ENCODE results near the gene NPC1. TPM values are rescaled to one million over a fixed set of nuclear protein-coding genes. Genes with fewer than 3 reads are reported as not detected.
A peak's percentile ranks its signal among the peaks of the same experiment; 100 is the strongest.

Gene NPC1
- total and polyA plus RNA-seq, 3 experiments from 2014 or later = 33.9 to 40.9 (median 34.3) TPM

DNA sequence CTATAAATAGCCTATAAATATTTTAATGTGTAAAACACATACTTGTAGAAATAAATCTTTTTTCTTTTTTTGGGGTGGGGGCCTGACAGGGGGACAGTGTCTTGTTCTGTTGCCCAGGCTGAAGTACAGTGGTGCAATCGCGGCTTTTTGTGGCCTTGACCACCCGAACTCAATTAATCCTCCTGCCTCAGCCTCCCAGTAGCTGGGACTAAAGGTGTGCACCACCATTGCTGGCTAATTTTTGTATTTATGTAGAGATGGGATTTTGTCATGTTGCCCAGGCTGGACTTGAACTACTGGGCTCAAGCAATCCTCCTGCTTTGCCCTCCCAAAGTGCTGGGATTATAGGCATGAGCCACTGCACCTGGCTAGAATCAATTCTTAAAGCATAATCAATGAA lies 37.6 kb downstream of the NPC1 start:
- H3K27me3 Mint-ChIP-seq = peaks cover 0 to 1% of the 10 kb centered on the region in 2 donors
- Histone ChIP-seq H3K27me3 (ENCODE audit: insufficient read depth, low read length, poor library complexity, severe bottlenecking) (no peaks in the 10 kb centered on the region), H3K36me3 (ENCODE audit: insufficient read depth, low read length) (peaks cover 37% of the 10 kb centered on the region), H3K4me3 (ENCODE audit: low read length) (no peak overlapping the region), H3K4me1 (ENCODE audit: insufficient read depth, low read length) (no peaks in the 10 kb centered on the region), H3K9me3 (ENCODE audit: low read length) (no peaks in the 10 kb centered on the region), H3K27ac (ENCODE audit: low read depth, low read length) (no peak overlapping the region)
- H3K4me3 Mint-ChIP-seq = no peak overlapping the region
- H3K27ac Mint-ChIP-seq = peak overlapping the region in 2 of 8 donors; percentile 59 to 81
- H3K36me3 Mint-ChIP-seq = peaks cover 19 to 87% (median 29%) of the 10 kb centered on the region in 3 donors
- no peaks in the 10 kb centered on the region for H3K9me3 Mint-ChIP-seq
- H3K4me1 Mint-ChIP-seq = peaks cover 2 to 8% (median 4%) of the 10 kb centered on the region in 3 donors
- POLR2A ChIA-PET = no interaction called here
- no peak for DNase-seq
- CTCF ChIA-PET = interaction anchor here (1.4 kb wide), 1 partner anchor 74 kb away, joined by 3 read pairs; no protein-coding TSS in a partner anchor

DNA sequence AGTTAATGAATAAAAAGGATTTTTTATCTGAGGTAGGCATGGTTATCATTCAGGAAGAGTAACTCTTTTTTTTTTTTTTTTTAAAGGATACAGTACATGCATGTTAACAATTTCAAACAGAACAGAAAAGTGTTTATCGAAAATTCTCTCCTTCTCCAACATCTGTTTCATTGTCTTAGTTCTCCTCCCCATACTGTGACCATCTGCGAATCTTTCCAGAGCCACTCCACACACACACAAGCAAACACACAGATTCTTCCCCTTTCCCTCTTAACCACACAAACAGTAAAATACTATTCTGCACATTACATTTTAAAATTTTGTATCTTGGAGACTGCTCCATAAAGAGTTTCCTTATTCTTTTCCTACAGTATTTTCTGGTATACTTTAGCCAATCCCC lies 38.0 kb downstream of the NPC1 start:
- no peaks in the 10 kb centered on the region for H3K9me3 Mint-ChIP-seq
- H3K36me3 ChIP-seq (ENCODE audit: insufficient read depth, low read length) = peaks cover 33% of the 10 kb centered on the region
- H3K4me3 Mint-ChIP-seq = no peak overlapping the region
- no peak for DNase-seq
- no peak overlapping the region for H3K27ac ChIP-seq (ENCODE audit: low read depth, low read length)
- CTCF ChIA-PET = interaction anchor here (1.2 to 1.4 kb wide), 2 partner anchors 37 to 74 kb away, joined by 3 read pairs; no protein-coding TSS in a partner anchor
- no peak overlapping the region for H3K4me3 ChIP-seq (ENCODE audit: low read length)
- H3K4me1 ChIP-seq (ENCODE audit: insufficient read depth, low read length) = no peaks in the 10 kb centered on the region
- H3K4me1 Mint-ChIP-seq = peaks cover 2 to 8% (median 4%) of the 10 kb centered on the region in 3 donors
- H3K27ac Mint-ChIP-seq = peak overlapping the region in 4 of 8 donors; percentile 18 to 59 (median 56)
- POLR2A ChIA-PET = no interaction called here
- no peaks in the 10 kb centered on the region for H3K27me3 ChIP-seq (ENCODE audit: insufficient read depth, low read length, poor library complexity, severe bottlenecking)
- peaks cover 0 to 1% of the 10 kb centered on the region in 2 donors for H3K27me3 Mint-ChIP-seq
- H3K9me3 ChIP-seq (ENCODE audit: low read length) = no peaks in the 10 kb centered on the region
- H3K36me3 Mint-ChIP-seq = peaks cover 19 to 86% (median 30%) of the 10 kb centered on the region in 3 donors

DNA sequence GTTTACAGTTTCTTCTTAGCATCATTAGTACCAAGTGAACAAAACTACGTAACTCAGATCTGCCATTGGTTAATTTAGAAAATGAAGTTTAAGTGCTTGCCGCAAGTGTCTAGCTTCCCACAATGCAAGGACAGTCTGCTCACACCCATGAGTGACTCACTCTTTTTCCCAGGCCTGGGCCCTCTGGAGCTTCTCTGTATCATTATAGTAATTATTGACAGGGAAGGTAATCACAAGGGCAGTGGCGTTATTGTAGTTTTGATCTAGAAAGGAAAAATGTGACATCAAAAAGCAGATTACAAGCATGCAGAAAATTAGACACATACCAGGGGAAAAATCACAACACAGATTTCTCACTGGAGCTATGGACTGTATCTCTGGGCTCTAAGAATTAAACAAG lies 38.5 kb downstream of the NPC1 start:
- Mint-ChIP-seq H3K27me3 (peaks cover 0 to 1% of the 10 kb centered on the region in 2 donors), H3K9me3 (no peaks in the 10 kb centered on the region), H3K4me3 (no peak overlapping the region), H3K4me1 (peaks cover 2 to 8% (median 4%) of the 10 kb centered on the region in 3 donors), H3K36me3 (peaks cover 17 to 84% (median 29%) of the 10 kb centered on the region in 3 donors), H3K27ac (peak overlapping the region in 3 of 8 donors; percentile 56 to 74 (median 68))
- no peak for DNase-seq
- H3K27me3 ChIP-seq (ENCODE audit: insufficient read depth, low read length, poor library complexity, severe bottlenecking) = no peaks in the 10 kb centered on the region
- H3K36me3 ChIP-seq (ENCODE audit: insufficient read depth, low read length) = peaks cover 31% of the 10 kb centered on the region
- ChIA-PET POLR2A (no interaction called here), CTCF (interaction anchor here (1.2 kb wide), 1 partner anchor 38 kb away, joined by 3 read pairs; no protein-coding TSS in a partner anchor)
- H3K4me1 ChIP-seq (ENCODE audit: insufficient read depth, low read length) = no peaks in the 10 kb centered on the region
- no peaks in the 10 kb centered on the region for H3K9me3 ChIP-seq (ENCODE audit: low read length)
- H3K27ac ChIP-seq (ENCODE audit: low read depth, low read length) = no peak overlapping the region
- no peak overlapping the region for H3K4me3 ChIP-seq (ENCODE audit: low read length)

DNA sequence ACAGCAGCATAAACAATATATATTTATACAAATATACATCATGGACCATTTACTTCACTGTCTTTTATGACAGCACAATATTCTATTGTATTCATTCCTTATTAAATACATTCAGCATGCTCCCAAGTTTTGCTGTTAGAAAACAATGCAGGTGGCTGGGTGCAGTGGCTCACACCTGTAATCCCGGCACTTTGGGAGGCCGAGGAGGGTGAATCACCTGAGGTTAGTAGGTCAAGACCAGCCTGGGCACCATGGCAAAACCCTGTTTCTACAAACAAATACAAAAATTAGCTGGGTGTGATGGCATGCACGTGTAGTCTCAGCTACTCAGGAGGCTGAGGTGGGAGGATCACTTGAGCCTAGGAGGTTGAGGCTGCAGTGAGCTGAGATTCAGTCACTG lies 39.0 kb downstream of the NPC1 start:
- H3K9me3 Mint-ChIP-seq = no peaks in the 10 kb centered on the region
- DNase-seq = no peak
- peaks cover 0 to 1% of the 10 kb centered on the region in 2 donors for H3K27me3 Mint-ChIP-seq
- peaks cover 12 to 84% (median 27%) of the 10 kb centered on the region in 3 donors for H3K36me3 Mint-ChIP-seq
- H3K4me1 Mint-ChIP-seq = peaks cover 3 to 11% (median 7%) of the 10 kb centered on the region in 3 donors
- Histone ChIP-seq H3K4me3 (ENCODE audit: low read length) (no peak overlapping the region), H3K27ac (ENCODE audit: low read depth, low read length) (no peak overlapping the region), H3K27me3 (ENCODE audit: insufficient read depth, low read length, poor library complexity, severe bottlenecking) (no peaks in the 10 kb centered on the region), H3K36me3 (ENCODE audit: insufficient read depth, low read length) (peaks cover 33% of the 10 kb centered on the region), H3K4me1 (ENCODE audit: insufficient read depth, low read length) (peaks cover 3% of the 10 kb centered on the region), H3K9me3 (ENCODE audit: low read length) (no peaks in the 10 kb centered on the region)
- ChIA-PET CTCF (interaction anchor here (1.2 kb wide), 1 partner anchor 38 kb away, joined by 3 read pairs; no protein-coding TSS in a partner anchor), POLR2A (no interaction called here)
- peak overlapping the region in 3 of 8 donors; percentile 28 to 81 (median 43) for H3K27ac Mint-ChIP-seq
- H3K4me3 Mint-ChIP-seq = no peak overlapping the region

DNA sequence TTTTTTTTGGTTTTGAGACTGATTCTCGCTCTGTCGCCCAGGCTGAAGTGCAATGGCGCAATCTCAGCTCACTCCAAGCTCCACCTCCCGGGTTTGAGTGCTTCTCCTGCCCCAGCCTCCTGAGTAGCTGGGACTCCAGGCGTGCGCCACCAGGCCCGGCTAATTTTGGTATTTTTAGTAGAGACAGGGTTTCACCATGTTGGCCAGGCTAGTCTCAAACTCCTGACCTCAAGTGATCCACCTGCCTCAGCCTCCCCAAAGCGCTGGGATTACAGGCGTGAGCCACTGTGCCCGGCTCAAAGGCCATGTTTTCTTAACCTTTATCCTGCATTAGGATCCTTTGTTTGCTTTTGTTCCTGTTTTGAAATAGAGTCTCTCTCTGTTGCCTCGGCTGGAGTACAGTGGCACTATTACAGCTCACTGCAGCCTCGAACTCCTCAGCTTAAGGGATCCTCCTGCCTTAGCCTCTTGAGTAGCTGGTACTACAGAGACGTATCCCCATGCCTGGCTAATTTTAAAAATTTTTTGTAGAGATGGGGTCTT lies 41.0 kb downstream of the NPC1 start:
- ChIA-PET POLR2A (no interaction called here), CTCF (interaction anchor here (0.7 to 1.0 kb wide), 2 partner anchors 12 to 23 kb away, joined by 3 read pairs; no protein-coding TSS in a partner anchor)
- peaks cover 17 to 30% (median 21%) of the 10 kb centered on the region in 3 donors for H3K4me1 Mint-ChIP-seq
- peaks cover 10 to 84% (median 16%) of the 10 kb centered on the region in 3 donors for H3K36me3 Mint-ChIP-seq
- H3K9me3 Mint-ChIP-seq = no peaks in the 10 kb centered on the region
- no peaks in the 10 kb centered on the region for H3K27me3 Mint-ChIP-seq
- Histone ChIP-seq H3K4me3 (ENCODE audit: low read length) (no peak overlapping the region), H3K27me3 (ENCODE audit: insufficient read depth, low read length, poor library complexity, severe bottlenecking) (no peaks in the 10 kb centered on the region), H3K27ac (ENCODE audit: low read depth, low read length) (no peak overlapping the region), H3K4me1 (ENCODE audit: insufficient read depth, low read length) (peaks cover 21% of the 10 kb centered on the region), H3K36me3 (ENCODE audit: insufficient read depth, low read length) (peaks cover 21% of the 10 kb centered on the region), H3K9me3 (ENCODE audit: low read length) (no peaks in the 10 kb centered on the region)
- no peak for DNase-seq
- no peak overlapping the region for H3K4me3 Mint-ChIP-seq
- H3K27ac Mint-ChIP-seq = peak overlapping the region in 1 of 8 donors; percentile 59

DNA sequence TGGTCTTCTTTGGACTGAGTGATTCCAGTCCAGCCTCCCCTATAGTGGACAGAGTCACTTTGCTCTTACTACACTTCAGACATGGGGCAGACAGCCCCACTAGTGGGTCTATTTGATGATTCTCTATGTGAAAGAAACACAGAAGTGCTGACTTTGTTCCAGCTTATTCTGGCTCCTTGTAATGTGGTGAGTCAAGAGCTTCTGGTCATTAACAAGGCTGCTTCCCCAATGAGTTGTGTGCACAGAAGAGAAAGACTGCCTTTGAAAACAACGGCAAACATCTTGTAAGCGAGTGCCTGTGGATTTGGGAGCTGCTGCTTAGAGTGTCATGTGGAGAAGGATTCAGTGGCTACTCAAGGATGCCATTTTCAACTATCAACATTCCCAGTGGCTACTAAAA lies 43.8 kb downstream of the NPC1 start:
- DNase-seq = no peak
- H3K36me3 Mint-ChIP-seq = peaks cover 10 to 91% (median 27%) of the 10 kb centered on the region in 3 donors
- POLR2A ChIA-PET = no interaction called here
- Histone ChIP-seq H3K36me3 (ENCODE audit: insufficient read depth, low read length) (peaks cover 43% of the 10 kb centered on the region), H3K27me3 (ENCODE audit: insufficient read depth, low read length, poor library complexity, severe bottlenecking) (no peaks in the 10 kb centered on the region), H3K4me1 (ENCODE audit: insufficient read depth, low read length) (peaks cover 30% of the 10 kb centered on the region), H3K9me3 (ENCODE audit: low read length) (no peaks in the 10 kb centered on the region), H3K27ac (ENCODE audit: low read depth, low read length) (no peak overlapping the region), H3K4me3 (ENCODE audit: low read length) (no peak overlapping the region)
- H3K4me1 Mint-ChIP-seq = peaks cover 15 to 37% (median 28%) of the 10 kb centered on the region in 3 donors
- H3K27me3 Mint-ChIP-seq = no peaks in the 10 kb centered on the region
- H3K27ac Mint-ChIP-seq = peak overlapping the region in 6 of 8 donors; percentile 8 to 80 (median 62)
- H3K4me3 Mint-ChIP-seq = no peak overlapping the region
- CTCF ChIA-PET = interaction anchor here (1.3 to 1.6 kb wide), 2 partner anchors 12 to 28 kb away, joined by 4 to 5 read pairs; no protein-coding TSS in a partner anchor
- no peaks in the 10 kb centered on the region for H3K9me3 Mint-ChIP-seq

DNA sequence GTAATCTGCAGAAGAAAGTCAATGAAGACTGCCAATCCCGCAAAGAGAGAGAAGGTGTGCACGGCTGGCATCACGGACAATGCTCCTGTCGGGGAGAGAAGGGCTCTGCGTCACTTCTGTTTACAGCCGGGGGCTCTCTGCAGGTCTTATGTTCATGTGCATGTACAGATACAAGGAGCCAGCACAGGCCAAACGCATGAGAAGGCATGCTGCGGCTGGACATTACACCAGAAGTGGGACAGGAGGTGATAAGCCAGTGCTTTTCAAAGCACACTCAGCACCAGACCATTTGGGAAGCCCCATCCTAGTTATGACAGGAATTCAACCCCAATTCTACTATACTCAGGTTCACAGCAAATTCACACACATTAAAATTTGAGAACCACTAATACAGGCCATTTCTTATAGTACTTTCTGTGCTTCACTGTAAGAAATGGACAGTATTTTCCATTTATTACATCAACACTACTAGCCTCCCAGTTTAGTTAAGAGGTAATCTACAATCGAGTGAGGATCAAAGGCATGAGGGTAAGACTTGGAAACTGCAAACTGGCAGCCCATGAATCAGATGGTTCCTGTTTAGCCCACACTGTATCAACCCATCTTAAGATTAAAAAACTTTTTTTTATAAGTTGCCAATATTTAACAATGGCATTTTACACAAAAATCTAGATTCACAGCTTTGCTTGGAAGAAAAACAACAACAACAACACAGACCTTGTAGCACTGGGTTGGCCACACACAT lies 44.8 kb downstream of the NPC1 start:
- Histone ChIP-seq H3K27me3 (ENCODE audit: insufficient read depth, low read length, poor library complexity, severe bottlenecking) (no peaks in the 10 kb centered on the region), H3K4me1 (ENCODE audit: insufficient read depth, low read length) (peaks cover 30% of the 10 kb centered on the region), H3K9me3 (ENCODE audit: low read length) (no peaks in the 10 kb centered on the region), H3K36me3 (ENCODE audit: insufficient read depth, low read length) (peaks cover 45% of the 10 kb centered on the region), H3K27ac (ENCODE audit: low read depth, low read length) (no peak overlapping the region), H3K4me3 (ENCODE audit: low read length) (no peak overlapping the region)
- Mint-ChIP-seq H3K36me3 (peaks cover 13 to 91% (median 22%) of the 10 kb centered on the region in 3 donors), H3K4me1 (peaks cover 15 to 35% (median 28%) of the 10 kb centered on the region in 3 donors), H3K4me3 (peak overlapping the region in 6 of 7 donors; percentile 10 to 63 (median 26)), H3K27ac (peak overlapping the region; percentile 30 to 93 (median 74)), H3K27me3 (no peaks in the 10 kb centered on the region), H3K9me3 (no peaks in the 10 kb centered on the region)
- POLR2A ChIA-PET = interaction anchor here (1.1 kb wide), 1 partner anchor 32 kb away, joined by 3 read pairs; no protein-coding TSS in a partner anchor
- CTCF ChIA-PET = interaction anchor here (0.6 to 1.6 kb wide), 3 partner anchors 13 to 377 kb away, joined by 3 to 5 read pairs (median 4); no protein-coding TSS in a partner anchor
- DNase-seq = no peak
